ENCODE results near the gene HFE.
"Not testable (repeated sequence)": the region's sequence is repeated elsewhere in the genome, so short reads cannot be mapped to it uniquely, and the experiment has no call there.

GRCh38 chr6:26078066-26078465, 9.2 kb upstream of the HFE start:
- TF ChIP-seq CTCF (IDR thresholded peaks at IDR 0.05; ENCODE audit: insufficient read depth, low read length); POLR2AphosphoS5 (IDR thresholded peaks at IDR 0.05; ENCODE audit: low read depth): not testable (repeated sequence)

All from HL-60 (cell line).